Endodermal cell (in vitro differentiated cells): ENCODE measurements around the gene KLF1. TPM values are rescaled to one million over a fixed set of nuclear protein-coding genes. Genes with fewer than 3 reads are reported as not detected.

Source experiments
- DNase-seq: peaks from one replicate; pipeline ENCODE4 v3.0.0-alpha.2; 2017
- H3K27ac ChIP-seq: 2 replicates; pipeline ENCODE4 v1.5.1; 2013; ENCODE audit warnings: mild to moderate bottlenecking, low read depth, low read length, moderate library complexity
- H3K27me3 ChIP-seq: 2 replicates; pipeline ENCODE4 v1.6.1; 2013; ENCODE audit warnings: mild to moderate bottlenecking, low read length, moderate library complexity; ENCODE audit not compliant: insufficient read depth, control insufficient read depth, poor library complexity, severe bottlenecking
- H3K36me3 ChIP-seq: 2 replicates; pipeline ENCODE4 v1.7.0; 2013; ENCODE audit warnings: mild to moderate bottlenecking, low read length, moderate library complexity; ENCODE audit not compliant: control insufficient read depth, insufficient read depth
- H3K4me1 ChIP-seq: one replicate; pipeline ENCODE4 v1.7.0; 2013; ENCODE audit warnings: low read length; ENCODE audit not compliant: control insufficient read depth, insufficient read depth
- H3K4me3 ChIP-seq: 2 replicates; pipeline ENCODE4 v1.5.1; 2013; ENCODE audit warnings: mild to moderate bottlenecking, low read length, moderate library complexity
- H3K9ac ChIP-seq: 2 replicates; pipeline ENCODE4 v1.6.1; 2013; ENCODE audit warnings: mild to moderate bottlenecking, low read length, moderate library complexity; ENCODE audit not compliant: poor library complexity, severe bottlenecking; ENCODE audit errors: extremely low read depth
- H3K9me3 ChIP-seq: 2 replicates; pipeline ENCODE4 v1.6.1; 2013; ENCODE audit warnings: mild to moderate bottlenecking, low read length, moderate library complexity; ENCODE audit not compliant: control insufficient read depth
- H3K27ac Mint-ChIP-seq: 2 replicates; pipeline ENCODE4 v1.8.0; 2020; ENCODE audit warnings: mixed read lengths
- H3K27me3 Mint-ChIP-seq: 2 replicates; pipeline ENCODE4 v1.8.0; 2021; ENCODE audit warnings: mild to moderate bottlenecking, mixed read lengths; ENCODE audit not compliant: insufficient read depth
- H3K36me3 Mint-ChIP-seq: 2 replicates; pipeline ENCODE4 v1.8.0; 2020; ENCODE audit warnings: low read depth, mixed read lengths
- H3K4me1 Mint-ChIP-seq: 2 replicates; pipeline ENCODE4 v1.8.0; 2020; ENCODE audit warnings: mixed read lengths
- H3K4me3 Mint-ChIP-seq: 2 replicates; pipeline ENCODE4 v1.8.0; 2020; ENCODE audit warnings: mild to moderate bottlenecking, moderate library complexity, mixed read lengths
- H3K9me3 Mint-ChIP-seq: 2 replicates; pipeline ENCODE4 v1.8.0; 2020; ENCODE audit warnings: mild to moderate bottlenecking, mixed read lengths
- CTCF ChIP-seq: fragments of 200-600 bp; sonication (generic); conservative IDR thresholded peaks from 2 replicates; pipeline ENCODE4 v1.5.0; 2021; ENCODE audit warnings: antibody characterized with exemption, mild to moderate bottlenecking
- WGBS, 2 experiments: methylation state at CpG; one replicate each; pipeline versions ENCODE4 v1.1.5 to v1.1.7; 2013; ENCODE audit warnings: missing lambda C conversion rate in 2 of 2, mixed read lengths in 1 of 2; ENCODE audit not compliant: insufficient coverage in 1 of 2, insufficient read length in 1 of 2; 5-methylcytosine and 5-hydroxymethylcytosine counted together
- total RNA-seq, 2 donors: library from RNA; stranded (reverse); fragmentation: NEBNext Ultra II Directional in 1 of 2; extraction: Animal tissue kit (Norgen Biotek cat#: 25700) in 1 of 2; gene quantifications; 2 replicates in 1 of 2; 3 replicates in 1 of 2; pipeline ENCODE4 v1.2.1, GENCODE V29; 2021

KLF1 gene
- total RNA-seq, 2 donors from 2014 or later: 0.91 to 1.0 TPM

GRCh38 chr19:12864721-12865715 is 22.0 kb downstream of the KLF1 start:
- H3K4me3 Mint-ChIP-seq: no peak overlapping the region
- Histone ChIP-seq H3K4me1 (no peaks in the 10 kb centered on the region), H3K27ac (no peak overlapping the region), H3K9ac (no peak overlapping the region), H3K27me3 (no peaks in the 10 kb centered on the region), H3K9me3 (no peaks in the 10 kb centered on the region), H3K36me3 (no peaks in the 10 kb centered on the region), H3K4me3 (no peak overlapping the region)
- no peak for DNase-seq
- H3K4me1 Mint-ChIP-seq: peaks cover 5% of the 10 kb centered on the region
- H3K36me3 Mint-ChIP-seq: peaks cover 4% of the 10 kb centered on the region
- peak; percentile 17 for TF ChIP-seq CTCF
- WGBS, 2 experiments: 90 to 93% methylated on average over 27 to 34 of the region's 34 CpGs
- peaks cover 7% of the 10 kb centered on the region for H3K27me3 Mint-ChIP-seq
- H3K27ac Mint-ChIP-seq: no peak overlapping the region
- H3K9me3 Mint-ChIP-seq: no peaks in the 10 kb centered on the region

GRCh38 chr19:12864143-12864542 is 22.9 kb downstream of the KLF1 start:
- Mint-ChIP-seq H3K36me3 (peaks cover 2% of the 10 kb centered on the region), H3K27me3 (peaks cover 7% of the 10 kb centered on the region), H3K9me3 (no peaks in the 10 kb centered on the region), H3K27ac (no peak overlapping the region), H3K4me1 (peaks cover 5% of the 10 kb centered on the region), H3K4me3 (no peak overlapping the region)
- Histone ChIP-seq H3K9ac (no peak overlapping the region), H3K27ac (no peak overlapping the region), H3K4me3 (no peak overlapping the region), H3K36me3 (no peaks in the 10 kb centered on the region), H3K27me3 (no peaks in the 10 kb centered on the region), H3K4me1 (no peaks in the 10 kb centered on the region), H3K9me3 (no peaks in the 10 kb centered on the region)
- WGBS, 2 experiments: 92 to 100% methylated on average over 3 to 4 of the region's 4 CpGs
- no peak for TF ChIP-seq CTCF
- DNase-seq: no peak

- H3K4me3 ChIP-seq: no peak overlapping the region
- TF ChIP-seq CTCF: no peak
- no peaks in the 10 kb centered on the region for H3K36me3 ChIP-seq
- WGBS, 2 experiments: 90 to 95% methylated on average over 4 to 7 of the region's 7 CpGs
- H3K9me3 ChIP-seq: no peaks in the 10 kb centered on the region
- Mint-ChIP-seq H3K4me1 (no peaks in the 10 kb centered on the region), H3K4me3 (no peak overlapping the region), H3K27ac (no peak overlapping the region), H3K9me3 (peaks cover 3% of the 10 kb centered on the region), H3K27me3 (peaks cover 6% of the 10 kb centered on the region), H3K36me3 (peaks cover 6% of the 10 kb centered on the region)
- DNase-seq: no peak
- no peaks in the 10 kb centered on the region for H3K4me1 ChIP-seq
- no peaks in the 10 kb centered on the region for H3K27me3 ChIP-seq
- no peak overlapping the region for H3K27ac ChIP-seq
- H3K9ac ChIP-seq: no peak overlapping the region
Observed at GRCh38 chr19:12859546-12859945, 27.5 kb downstream of the KLF1 start.
